ENCODE results near the gene NUB1.

NUB1 gene

DNA sequence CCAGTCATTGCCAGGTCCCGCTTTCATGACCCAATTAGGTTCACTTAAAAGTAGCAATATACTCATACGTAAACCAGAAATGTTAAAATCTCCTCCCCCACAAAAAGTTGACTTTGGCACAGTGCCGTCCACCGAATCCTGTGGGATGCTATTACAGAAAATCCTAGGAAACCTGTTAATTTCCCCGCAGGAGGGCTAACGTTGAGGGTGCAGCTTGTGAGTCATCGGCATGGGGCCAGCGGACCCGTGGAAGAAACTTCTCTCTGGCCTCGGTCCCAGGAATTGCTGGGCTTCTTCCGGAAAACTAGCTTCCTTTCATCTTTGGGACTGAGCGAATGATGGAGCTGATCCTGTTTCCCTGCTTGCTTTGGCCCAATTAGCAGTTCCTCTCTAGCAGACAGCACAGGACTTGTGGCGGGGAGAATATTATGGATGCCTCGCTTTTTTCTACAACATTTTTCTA lies 84.9 kb downstream of the NUB1 start:
- Histone ChIP-seq H3K4me2 (ENCODE audit: low read length) (no peak overlapping the region), H3K36me3 (ENCODE audit: control insufficient read depth, insufficient read depth, low read length) (no peaks in the 10 kb centered on the region), H3K27me3 (ENCODE audit: control insufficient read depth, insufficient read depth, low read length) (no peaks in the 10 kb centered on the region), H3K9ac (no peak overlapping the region), H3K4me3 (ENCODE audit: low read depth, low read length) (no peak overlapping the region), H3K79me2 (no peaks in the 10 kb centered on the region), H3K4me1 (peaks cover 14% of the 10 kb centered on the region), H2AFZ (no peak overlapping the region), H3K27ac (peak overlapping the region; percentile 19), H3K9me3 (ENCODE audit: control insufficient read depth, low read length) (no peaks in the 10 kb centered on the region)
- TF ChIP-seq, protein P1, sequence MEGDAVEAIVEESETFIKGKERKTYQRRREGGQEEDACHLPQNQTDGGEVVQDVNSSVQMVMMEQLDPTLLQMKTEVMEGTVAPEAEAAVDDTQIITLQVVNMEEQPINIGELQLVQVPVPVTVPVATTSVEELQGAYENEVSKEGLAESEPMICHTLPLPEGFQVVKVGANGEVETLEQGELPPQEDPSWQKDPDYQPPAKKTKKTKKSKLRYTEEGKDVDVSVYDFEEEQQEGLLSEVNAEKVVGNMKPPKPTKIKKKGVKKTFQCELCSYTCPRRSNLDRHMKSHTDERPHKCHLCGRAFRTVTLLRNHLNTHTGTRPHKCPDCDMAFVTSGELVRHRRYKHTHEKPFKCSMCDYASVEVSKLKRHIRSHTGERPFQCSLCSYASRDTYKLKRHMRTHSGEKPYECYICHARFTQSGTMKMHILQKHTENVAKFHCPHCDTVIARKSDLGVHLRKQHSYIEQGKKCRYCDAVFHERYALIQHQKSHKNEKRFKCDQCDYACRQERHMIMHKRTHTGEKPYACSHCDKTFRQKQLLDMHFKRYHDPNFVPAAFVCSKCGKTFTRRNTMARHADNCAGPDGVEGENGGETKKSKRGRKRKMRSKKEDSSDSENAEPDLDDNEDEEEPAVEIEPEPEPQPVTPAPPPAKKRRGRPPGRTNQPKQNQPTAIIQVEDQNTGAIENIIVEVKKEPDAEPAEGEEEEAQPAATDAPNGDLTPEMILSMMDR (IDR thresholded peaks at IDR 0.05), result no peak

DNA sequence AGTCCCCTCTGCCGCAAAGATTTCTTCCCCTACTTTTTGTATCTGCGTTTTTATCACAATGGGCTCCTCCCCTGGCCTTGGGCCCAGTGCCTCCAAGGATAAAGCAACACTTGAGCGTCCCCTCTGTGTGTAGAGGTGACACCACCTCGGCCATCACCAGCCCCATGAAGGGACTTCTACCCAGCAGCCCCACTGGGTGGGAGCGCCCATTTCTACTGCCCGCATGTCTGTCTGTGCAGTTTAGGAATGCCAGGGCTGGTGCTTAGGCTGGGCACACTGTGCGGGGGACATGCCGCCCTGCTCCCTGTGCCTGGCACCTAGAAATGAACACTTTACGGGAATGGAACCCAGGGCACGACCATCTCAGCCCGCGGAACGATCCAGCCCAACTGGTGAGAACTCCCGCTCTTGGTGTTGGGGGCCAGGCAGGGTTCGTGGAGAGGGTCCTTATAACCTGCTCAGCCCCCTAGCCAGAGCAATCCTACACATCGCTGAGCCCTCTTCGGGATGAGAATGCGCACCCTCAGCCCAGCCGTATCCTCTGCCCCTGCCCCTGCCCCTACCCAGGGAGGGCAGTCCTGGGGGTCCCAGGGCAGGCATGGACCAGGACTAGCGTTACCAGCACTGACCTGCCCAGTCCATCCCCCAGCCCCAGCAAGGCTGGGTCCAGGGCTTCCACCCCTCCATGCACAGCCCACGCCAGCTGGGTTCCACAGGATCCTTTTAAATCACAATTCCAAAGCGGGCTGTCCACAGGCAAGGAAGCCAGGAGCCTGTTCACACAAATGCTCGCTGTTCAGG lies 85.5 kb downstream of the NUB1 start:
- Histone ChIP-seq H3K27me3 (ENCODE audit: control insufficient read depth, insufficient read depth, low read length) (no peaks in the 10 kb centered on the region), H3K27ac (no peak overlapping the region), H3K4me3 (ENCODE audit: low read depth, low read length) (no peak overlapping the region), H3K9ac (no peak overlapping the region), H3K4me1 (peaks cover 14% of the 10 kb centered on the region), H3K9me3 (ENCODE audit: control insufficient read depth, low read length) (no peaks in the 10 kb centered on the region), H3K4me2 (ENCODE audit: low read length) (no peak overlapping the region), H2AFZ (no peak overlapping the region), H3K36me3 (ENCODE audit: control insufficient read depth, insufficient read depth, low read length) (no peaks in the 10 kb centered on the region), H3K79me2 (no peaks in the 10 kb centered on the region)
- TF ChIP-seq, protein P1 (IDR thresholded peaks at IDR 0.05), result no peak

DNA sequence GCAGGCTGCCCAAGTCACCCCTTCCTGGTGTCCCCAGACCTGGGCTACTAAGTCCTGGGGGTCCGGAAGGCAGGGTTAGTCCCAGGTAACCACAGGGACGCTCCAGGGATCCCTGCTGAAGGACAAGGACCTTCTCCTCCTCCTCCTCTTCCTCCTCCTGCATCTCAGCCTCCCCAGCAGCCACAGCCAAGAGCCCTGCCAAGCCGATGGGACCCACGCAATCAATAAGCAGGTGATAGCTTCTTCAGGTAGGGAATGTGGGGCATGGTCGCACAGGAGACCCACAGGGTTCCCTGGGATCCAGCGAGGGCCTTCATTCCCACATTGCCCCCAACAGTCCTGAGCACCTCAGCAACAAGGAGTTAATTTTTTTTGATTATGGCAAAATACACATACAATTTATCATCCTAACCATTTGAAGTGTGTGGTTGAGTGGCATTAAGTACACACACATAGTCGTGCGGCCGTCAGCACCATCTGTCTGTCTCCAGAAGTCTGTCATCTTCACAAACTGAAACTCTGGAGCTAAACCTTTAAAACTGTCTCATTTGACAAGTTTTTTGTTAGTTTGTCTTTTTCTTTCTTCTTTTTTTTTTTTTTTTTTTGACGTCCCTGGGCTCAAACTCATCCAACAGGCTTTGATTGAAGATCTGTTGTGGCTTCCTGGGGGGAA lies 86.2 kb downstream of the NUB1 start:
- Histone ChIP-seq H3K36me3 (ENCODE audit: control insufficient read depth, insufficient read depth, low read length) (no peaks in the 10 kb centered on the region), H2AFZ (no peak overlapping the region), H3K9me3 (ENCODE audit: control insufficient read depth, low read length) (no peaks in the 10 kb centered on the region), H3K79me2 (no peaks in the 10 kb centered on the region), H3K4me2 (ENCODE audit: low read length) (no peak overlapping the region), H3K27ac (no peak overlapping the region), H3K9ac (no peak overlapping the region), H3K4me3 (ENCODE audit: low read depth, low read length) (no peak overlapping the region), H3K4me1 (peaks cover 14% of the 10 kb centered on the region), H3K27me3 (ENCODE audit: control insufficient read depth, insufficient read depth, low read length) (no peaks in the 10 kb centered on the region)
- TF ChIP-seq, protein P1 (IDR thresholded peaks at IDR 0.05), result no peak

Data from parathyroid adenoma (tissue), 2 donors.